SK-N-SH (cell line): ENCODE data around the gene TRIM29.

ENCODE experiments used
- CHD2 ChIP-seq: fragments of 150-350 bp; IDR thresholded peaks from 2 replicates; pipeline ENCODE4 v1.6.1; 2018; ENCODE audit warnings: low read length; ENCODE audit not compliant: partially characterized antibody
- CTCF ChIP-seq: fragments of 200-600 bp; sonication (generic); IDR thresholded peaks from 2 replicates; pipeline ENCODE4 v1.6.1; 2017; ENCODE audit warnings: antibody characterized with exemption, mild to moderate bottlenecking, moderate library complexity
- EP300 ChIP-seq, 2 experiments: IDR thresholded peaks; 2 replicates each; pipeline versions ENCODE4 v1.4.0 to v1.6.1; 2012; ENCODE audit warnings: borderline replicate concordance in 1 of 2, low read depth in 1 of 2, low read length in 1 of 2
- POLR2AphosphoS5 ChIP-seq: IDR thresholded peaks from 2 replicates; pipeline ENCODE4 v1.6.1; 2012; ENCODE audit warnings: low read depth, low read length
- REST ChIP-seq: IDR thresholded peaks from 2 replicates; pipeline ENCODE4 v1.6.1; 2012; ENCODE audit warnings: mild to moderate bottlenecking, low read depth, low read length, moderate library complexity
- SMC3 ChIP-seq: IDR thresholded peaks from 2 replicates; pipeline ENCODE4 v1.6.1; 2012; ENCODE audit warnings: low read depth, low read length, improper control_type of control experiment
- TAF1 ChIP-seq: IDR thresholded peaks from 2 replicates; pipeline ENCODE4 v1.6.1; 2012; ENCODE audit warnings: low read depth, mild to moderate bottlenecking, low read length, moderate library complexity, borderline replicate concordance
- YY1 ChIP-seq: IDR thresholded peaks from 2 replicates; pipeline ENCODE4 v1.4.0; 2012; ENCODE audit warnings: low read depth, mild to moderate bottlenecking
- ZBTB33 ChIP-seq: IDR thresholded peaks from 2 replicates; pipeline ENCODE4 v1.4.0; 2012; ENCODE audit warnings: low read depth, borderline replicate concordance

GRCh38 chr11:120170741-120171261 lies 32.9 kb upstream of the TRIM29 start:
- no peak for TF ChIP-seq CTCF
- no peak for TF ChIP-seq POLR2AphosphoS5
- TF ChIP-seq SMC3, result no peak
- TF ChIP-seq TAF1, result no peak
- TF ChIP-seq YY1, result no peak
- TF ChIP-seq ZBTB33, result no peak
- TF ChIP-seq EP300 (IDR thresholded peaks at IDR 0.05; ENCODE audit: borderline replicate concordance in 1 of 2, low read depth in 1 of 2, low read length in 1 of 2), result no peak
- TF ChIP-seq CHD2, result no peak
- TF ChIP-seq REST, result no peak
